Endothelial cell (in vitro differentiated cells): ENCODE results near the gene SVOPL. TPM values are rescaled to one million over a fixed set of nuclear protein-coding genes. Genes with fewer than 3 reads are reported as not detected.

ENCODE experiments used
- DNase-seq: peaks from one replicate; pipeline ENCODE4 v3.0.0; 2021; ENCODE audit warnings: low spot score
- H3K27ac Mint-ChIP-seq: one replicate; pipeline ENCODE4 v1.8.0; 2021; ENCODE audit warnings: mixed read lengths, inconsistent platforms; ENCODE audit not compliant: unreplicated experiment
- H3K27me3 Mint-ChIP-seq: one replicate; pipeline ENCODE4 v1.8.0; 2021; ENCODE audit warnings: mild to moderate bottlenecking, moderate library complexity, mixed read lengths, inconsistent platforms; ENCODE audit not compliant: unreplicated experiment
- H3K36me3 Mint-ChIP-seq: one replicate; pipeline ENCODE4 v1.8.0; 2021; ENCODE audit warnings: mild to moderate bottlenecking, low read depth, mixed read lengths, inconsistent platforms; ENCODE audit not compliant: unreplicated experiment
- H3K4me1 Mint-ChIP-seq: one replicate; pipeline ENCODE4 v1.8.0; 2021; ENCODE audit warnings: mild to moderate bottlenecking, mixed read lengths, inconsistent platforms; ENCODE audit not compliant: unreplicated experiment
- H3K4me3 Mint-ChIP-seq: one replicate; pipeline ENCODE4 v1.8.0; 2021; ENCODE audit warnings: mild to moderate bottlenecking, mixed read lengths, inconsistent platforms; ENCODE audit not compliant: unreplicated experiment
- H3K9me3 Mint-ChIP-seq: one replicate; pipeline ENCODE4 v1.8.0; 2021; ENCODE audit warnings: mixed read lengths, inconsistent platforms; ENCODE audit not compliant: unreplicated experiment
- total RNA-seq: library from RNA; stranded (reverse); fragmentation: NEBNext Ultra II Directional; extraction: Animal tissue kit (Norgen Biotek cat#: 25700); gene quantifications from one replicate; pipeline ENCODE4 v1.2.1, GENCODE V29; 2021; ENCODE audit not compliant: unreplicated experiment
- TF ChIP-seq, protein P1 (sequence below): fragments of 200-600 bp; sonication (generic); IDR thresholded peaks from one replicate; pipeline ENCODE4 v1.5.0; 2021; ENCODE audit warnings: antibody characterized with exemption; ENCODE audit not compliant: unreplicated experiment

SVOPL gene
- total RNA-seq, 1 donor from 2014 or later = not detected

DNA sequence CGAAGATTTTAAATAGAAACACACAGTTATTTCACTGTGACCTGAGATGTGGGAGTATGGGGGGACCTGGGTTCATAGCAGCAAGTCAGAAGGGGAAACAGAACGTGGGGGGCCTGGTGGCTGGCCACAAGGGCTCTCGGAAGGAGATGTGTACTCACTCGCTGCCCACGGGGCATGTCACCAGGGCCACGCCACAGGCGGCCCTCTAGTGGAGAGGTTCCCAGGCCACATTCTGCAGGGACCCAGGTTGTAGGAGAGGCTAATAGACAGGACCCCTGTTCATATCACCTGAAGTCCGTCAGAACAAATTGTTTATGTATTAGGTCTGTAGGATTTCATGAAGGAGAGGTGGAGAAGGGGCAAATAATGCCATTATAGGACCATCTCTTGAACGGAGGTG lies 25.1 kb upstream of the SVOPL start:
- no peak overlapping the region for H3K4me3 Mint-ChIP-seq
- TF ChIP-seq, protein P1, sequence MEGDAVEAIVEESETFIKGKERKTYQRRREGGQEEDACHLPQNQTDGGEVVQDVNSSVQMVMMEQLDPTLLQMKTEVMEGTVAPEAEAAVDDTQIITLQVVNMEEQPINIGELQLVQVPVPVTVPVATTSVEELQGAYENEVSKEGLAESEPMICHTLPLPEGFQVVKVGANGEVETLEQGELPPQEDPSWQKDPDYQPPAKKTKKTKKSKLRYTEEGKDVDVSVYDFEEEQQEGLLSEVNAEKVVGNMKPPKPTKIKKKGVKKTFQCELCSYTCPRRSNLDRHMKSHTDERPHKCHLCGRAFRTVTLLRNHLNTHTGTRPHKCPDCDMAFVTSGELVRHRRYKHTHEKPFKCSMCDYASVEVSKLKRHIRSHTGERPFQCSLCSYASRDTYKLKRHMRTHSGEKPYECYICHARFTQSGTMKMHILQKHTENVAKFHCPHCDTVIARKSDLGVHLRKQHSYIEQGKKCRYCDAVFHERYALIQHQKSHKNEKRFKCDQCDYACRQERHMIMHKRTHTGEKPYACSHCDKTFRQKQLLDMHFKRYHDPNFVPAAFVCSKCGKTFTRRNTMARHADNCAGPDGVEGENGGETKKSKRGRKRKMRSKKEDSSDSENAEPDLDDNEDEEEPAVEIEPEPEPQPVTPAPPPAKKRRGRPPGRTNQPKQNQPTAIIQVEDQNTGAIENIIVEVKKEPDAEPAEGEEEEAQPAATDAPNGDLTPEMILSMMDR = no peak
- H3K4me1 Mint-ChIP-seq = no peaks in the 10 kb centered on the region
- H3K36me3 Mint-ChIP-seq = no peaks in the 10 kb centered on the region
- no peak overlapping the region for H3K27ac Mint-ChIP-seq
- peak; percentile 16 for DNase-seq
- no peaks in the 10 kb centered on the region for H3K9me3 Mint-ChIP-seq
- peaks cover 2% of the 10 kb centered on the region for H3K27me3 Mint-ChIP-seq

- H3K27me3 Mint-ChIP-seq = peaks cover 5% of the 10 kb centered on the region
- H3K4me3 Mint-ChIP-seq = no peak overlapping the region
- DNase-seq = no peak
- no peaks in the 10 kb centered on the region for H3K4me1 Mint-ChIP-seq
- H3K36me3 Mint-ChIP-seq = no peaks in the 10 kb centered on the region
- TF ChIP-seq, protein P1 = no peak
- H3K9me3 Mint-ChIP-seq = no peaks in the 10 kb centered on the region
- H3K27ac Mint-ChIP-seq = no peak overlapping the region
Measured at GRCh38 chr7:138720286-138720685, 19.1 kb upstream of the SVOPL start.

GRCh38 chr7:138716889-138717288 lies 15.7 kb upstream of the SVOPL start:
- Mint-ChIP-seq H3K27me3 (peaks cover 4% of the 10 kb centered on the region), H3K4me1 (no peaks in the 10 kb centered on the region), H3K27ac (no peak overlapping the region), H3K9me3 (no peaks in the 10 kb centered on the region), H3K36me3 (no peaks in the 10 kb centered on the region), H3K4me3 (no peak overlapping the region)
- DNase-seq = no peak
- TF ChIP-seq, protein P1 = no peak

GRCh38 chr7:138713191-138713590 lies 12.0 kb upstream of the SVOPL start:
- TF ChIP-seq, protein P1 = no peak
- DNase-seq = no peak
- Mint-ChIP-seq H3K27me3 (peaks cover 2% of the 10 kb centered on the region), H3K9me3 (no peaks in the 10 kb centered on the region), H3K4me3 (no peak overlapping the region), H3K36me3 (no peaks in the 10 kb centered on the region), H3K27ac (no peak overlapping the region), H3K4me1 (no peaks in the 10 kb centered on the region)

DNA sequence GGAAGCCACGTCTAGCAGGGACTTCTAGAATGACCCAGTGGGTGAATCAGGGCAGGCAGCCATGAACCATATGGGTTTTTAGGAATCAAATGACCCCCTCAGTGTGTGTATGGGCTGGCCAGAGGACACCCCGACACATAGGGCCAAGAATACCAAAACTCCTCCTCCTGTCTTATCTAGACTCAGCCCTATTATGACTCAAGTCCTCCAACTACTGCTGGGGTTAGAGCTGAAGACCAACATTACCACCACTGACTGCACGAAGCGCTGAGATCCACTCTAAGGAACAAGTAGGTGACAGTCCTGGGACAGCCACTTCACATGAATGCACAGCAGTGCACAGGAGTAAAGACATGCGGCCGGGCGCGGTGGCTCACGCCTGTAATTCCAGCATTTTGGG lies 11.5 kb upstream of the SVOPL start:
- Mint-ChIP-seq H3K9me3 (no peaks in the 10 kb centered on the region), H3K4me3 (no peak overlapping the region), H3K27me3 (peaks cover 2% of the 10 kb centered on the region), H3K4me1 (peaks cover 1% of the 10 kb centered on the region), H3K27ac (no peak overlapping the region), H3K36me3 (no peaks in the 10 kb centered on the region)
- TF ChIP-seq, protein P1 = no peak
- no peak for DNase-seq
